ENCODE results near the gene CEP57.

The CEP57 gene

DNA sequence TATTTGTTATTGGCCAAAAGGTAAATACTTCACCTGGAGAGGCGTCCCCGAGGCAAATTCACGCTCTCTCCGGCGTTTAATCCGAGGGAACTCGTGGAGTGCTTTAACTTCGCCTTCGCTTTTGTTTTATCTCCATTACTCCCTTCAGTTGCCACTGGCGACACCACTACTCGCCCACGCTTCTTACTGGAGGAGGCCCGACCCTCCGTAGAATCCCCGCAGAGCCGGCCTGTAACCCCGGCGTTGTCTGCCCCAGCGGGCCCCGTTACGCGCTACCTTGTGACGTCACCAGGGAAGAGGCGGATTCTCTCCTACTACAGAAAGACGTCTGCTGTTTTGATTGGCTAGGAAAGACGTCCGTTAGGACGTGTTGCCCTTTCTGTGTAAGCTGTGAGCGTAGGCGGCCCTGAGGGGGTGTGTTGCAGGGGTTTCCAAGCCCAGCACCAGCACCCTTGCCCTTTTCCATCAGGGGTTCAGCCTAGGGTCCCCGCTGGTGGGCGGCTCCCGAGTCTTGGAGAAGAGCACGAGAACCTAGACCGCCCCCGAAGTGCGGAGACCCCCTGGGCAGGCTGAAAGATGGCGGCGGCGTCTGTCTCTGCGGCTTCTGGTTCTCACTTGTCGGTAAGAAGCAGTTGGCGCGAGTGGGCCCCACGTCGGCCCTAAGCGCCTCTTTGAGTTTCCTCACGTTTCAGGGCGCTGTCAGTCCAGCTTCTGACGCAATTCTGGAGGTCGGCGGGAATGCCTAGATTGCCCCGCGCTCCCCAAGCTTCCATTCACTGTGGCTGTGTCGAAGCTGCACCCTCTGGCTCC, at the start of gene CEP57:
CEP57 (plus strand) TSS at position 376 of the 810 bp plus-strand sequence; CDS start at position 577, 201 bp downstream.
- no peak for TF ChIP-seq CTCF (IDR thresholded peaks at IDR 0.05; ENCODE audit: insufficient read depth, low read length, missing control alignments)
- ChIA-PET POLR2A (interaction anchor here (0.8 to 1.5 kb wide), 3 partner anchors 22 to 643 kb away, joined by 3 to 6 read pairs (median 3); no protein-coding TSS in a partner anchor), CTCF (interaction anchor here (1.0 to 3.8 kb wide), 11 partner anchors 10 to 722 kb away, joined by 3 to 19 read pairs (median 6); partner anchors contain the start of gene MAML2)
- peak; percentile 94 for DNase-seq (ENCODE audit: low read depth, low spot score)
- peak within 1 kb of the TSS; percentile 85 for H3K4me3 ChIP-seq (ENCODE audit: low read depth, low read length)

DNA sequence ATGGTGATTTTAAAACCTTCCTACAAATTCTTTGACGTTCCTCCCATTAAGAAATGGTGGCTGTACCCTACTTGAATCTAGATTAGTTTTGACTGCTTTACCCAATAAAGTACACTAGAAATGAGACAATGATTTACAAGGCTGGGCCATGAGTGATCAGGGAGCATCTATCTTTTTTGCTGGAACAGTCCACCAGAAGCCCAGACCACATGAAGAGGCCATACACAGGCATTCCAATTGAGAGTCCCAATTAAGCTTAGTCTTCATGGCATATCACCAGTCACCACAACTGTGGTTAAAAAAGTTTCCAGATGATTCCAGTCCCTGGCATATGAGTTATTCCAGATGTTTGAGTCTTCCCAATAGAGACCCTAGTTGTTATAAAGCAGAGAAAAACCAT, 40.2 kb upstream of the CEP57 start:
- no peak for DNase-seq (ENCODE audit: low read depth, low spot score)
- no peak for TF ChIP-seq CTCF (IDR thresholded peaks at IDR 0.05; ENCODE audit: insufficient read depth, low read length, missing control alignments)
- ChIA-PET CTCF (interaction anchor here (1.0 to 22.7 kb wide), 2 partner anchors 45 to 598 kb away, joined by 3 to 581 read pairs; no protein-coding TSS in a partner anchor), POLR2A (no interaction called here)
- no peak overlapping the region for H3K4me3 ChIP-seq (ENCODE audit: low read depth, low read length)

DNA sequence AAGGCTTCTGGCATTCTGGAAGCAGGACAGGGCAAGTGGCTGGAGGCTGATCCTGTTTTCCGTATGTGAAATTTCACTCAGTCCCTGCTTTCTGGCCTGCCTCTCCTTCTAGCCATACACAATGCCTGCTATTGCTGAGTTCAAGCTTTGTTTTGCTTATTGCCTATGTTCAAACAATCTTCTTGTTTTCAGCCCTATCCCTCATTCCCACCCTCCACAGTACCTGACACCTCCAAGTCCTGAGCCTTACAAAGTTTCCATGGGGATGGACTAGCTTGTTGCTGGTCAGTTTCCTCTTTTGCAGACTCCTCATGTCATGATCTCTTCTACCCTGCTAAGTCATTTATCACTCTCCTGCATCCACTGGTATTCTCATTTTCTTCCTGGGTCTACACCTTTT, 38.8 kb upstream of the CEP57 start:
- ChIA-PET POLR2A (no interaction called here), CTCF (interaction anchor here (1.0 to 22.7 kb wide), 3 partner anchors 10 to 599 kb away, joined by 3 to 581 read pairs (median 3); no protein-coding TSS in a partner anchor)
- no peak for TF ChIP-seq CTCF (IDR thresholded peaks at IDR 0.05; ENCODE audit: insufficient read depth, low read length, missing control alignments)
- no peak for DNase-seq (ENCODE audit: low read depth, low spot score)
- H3K4me3 ChIP-seq (ENCODE audit: low read depth, low read length) = no peak overlapping the region

DNA sequence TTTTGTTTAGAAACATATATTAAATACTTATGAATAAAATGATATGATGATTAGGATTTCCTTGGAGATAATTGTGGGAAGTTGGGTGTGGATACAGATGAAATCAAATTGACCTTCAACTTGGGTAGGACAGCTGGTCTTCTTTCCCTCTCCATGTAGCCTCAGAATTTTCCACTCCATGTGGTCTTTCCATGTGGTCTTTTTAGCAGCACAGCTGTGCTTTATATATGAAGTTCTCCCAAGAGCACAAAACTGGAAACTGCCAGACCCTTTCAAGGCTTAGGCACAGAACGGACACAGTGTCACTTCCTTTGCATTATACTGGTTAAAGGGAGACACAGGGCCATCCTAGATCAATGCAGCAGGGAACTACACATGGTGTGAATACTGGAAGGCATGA, 29.4 kb upstream of the CEP57 start:
- ChIA-PET CTCF (interaction anchor here (5.9 to 22.7 kb wide), 3 partner anchors 54 to 691 kb away, joined by 48 to 581 read pairs (median 89); partner anchors contain the start of gene SRSF8), POLR2A (no interaction called here)
- DNase-seq (ENCODE audit: low read depth, low spot score) = no peak
- H3K4me3 ChIP-seq (ENCODE audit: low read depth, low read length) = no peak overlapping the region
- no peak for TF ChIP-seq CTCF (IDR thresholded peaks at IDR 0.05; ENCODE audit: insufficient read depth, low read length, missing control alignments)

DNA sequence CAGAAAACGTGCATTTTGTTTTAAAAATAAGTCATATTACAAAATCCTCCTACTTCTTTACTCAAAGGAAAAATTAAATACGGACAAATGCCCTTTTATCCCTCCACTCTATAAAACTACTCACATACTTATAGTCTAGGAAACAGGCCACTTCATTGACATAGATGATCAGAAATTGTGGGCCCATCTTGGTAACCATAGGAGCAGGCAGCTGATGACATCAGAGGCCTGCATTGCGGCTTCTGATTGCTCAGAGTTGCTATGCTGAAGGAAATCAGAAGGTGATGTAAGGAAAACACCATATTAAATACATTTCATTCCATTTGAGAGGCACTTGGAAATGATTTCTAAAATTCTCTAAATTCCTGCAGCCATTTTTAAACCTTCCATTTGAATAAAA, 27.8 kb upstream of the CEP57 start:
- TF ChIP-seq CTCF (IDR thresholded peaks at IDR 0.05; ENCODE audit: insufficient read depth, low read length, missing control alignments) = no peak
- ChIA-PET CTCF (interaction anchor here (0.6 to 22.7 kb wide), 9 partner anchors 8 to 693 kb away, joined by 3 to 581 read pairs (median 4); partner anchors contain the start of gene SRSF8), POLR2A (no interaction called here)
- no peak for DNase-seq (ENCODE audit: low read depth, low spot score)
- no peak overlapping the region for H3K4me3 ChIP-seq (ENCODE audit: low read depth, low read length)

DNA sequence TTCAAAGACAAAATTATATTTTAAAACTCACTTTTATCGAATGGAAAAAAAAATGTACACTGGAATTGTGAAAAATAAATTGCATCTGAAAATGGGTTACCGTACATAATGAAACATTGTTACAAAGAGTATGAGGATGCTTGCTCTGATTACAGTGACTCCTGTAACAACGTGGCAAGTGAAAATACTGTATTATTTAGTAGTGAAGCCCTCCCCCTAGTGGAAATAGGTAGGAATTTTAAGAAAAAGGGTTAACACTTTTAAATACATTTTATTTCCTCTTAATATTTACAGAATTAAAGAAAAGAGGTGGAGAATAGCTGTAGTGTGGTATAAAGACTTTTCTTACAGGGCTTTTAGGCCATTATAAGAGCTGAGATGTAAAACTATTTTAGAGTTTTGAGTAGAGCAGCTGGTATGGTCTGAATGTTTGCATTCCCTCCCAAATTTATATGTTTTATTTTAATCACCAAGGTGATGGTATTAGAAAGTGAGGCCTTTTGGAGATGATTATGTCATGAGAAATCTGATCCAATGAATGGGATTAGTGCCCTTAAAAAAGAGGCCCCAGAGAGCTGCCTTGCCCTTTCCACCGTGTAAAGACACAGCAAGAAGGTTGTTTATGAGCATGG, 25.9 kb upstream of the CEP57 start:
- CTCF ChIA-PET = interaction anchor here (0.7 to 22.7 kb wide), 23 partner anchors 8 to 1141 kb away, joined by 3 to 581 read pairs (median 4); partner anchors contain the start of genes FAM76B and SRSF8
- TF ChIP-seq CTCF (IDR thresholded peaks at IDR 0.05; ENCODE audit: insufficient read depth, low read length, missing control alignments) = peak; percentile 31
- no peak overlapping the region for H3K4me3 ChIP-seq (ENCODE audit: low read depth, low read length)
- no peak for DNase-seq (ENCODE audit: low read depth, low spot score)
- POLR2A ChIA-PET = no interaction called here
